WTC11 (cell line): ENCODE data around the gene KIF12. TPM values are rescaled to one million over a fixed set of nuclear protein-coding genes. Genes with fewer than 3 reads are reported as not detected.

Experiments
- ATAC-seq: fragments of 200-7000 bp; cut with Tn5 transposase; 2 replicates; pipeline ENCODE4 v1.10.0; 2021; ENCODE audit warnings: mild to moderate bottlenecking, moderate library complexity
- CTCF ChIA-PET: fragments of 300-600 bp; sonication (Branson Sonifier 250); formaldehyde crosslinking; loops from one replicate; lab custom pipeline; 2021; ENCODE audit warnings: antibody characterized with exemption; lab: Charles Lee
- POLR2A ChIA-PET: fragments of 350-600 bp; sonication (Branson Sonifier 250); formaldehyde crosslinking; loops from one replicate; lab custom pipeline; 2021; ENCODE audit warnings: antibody characterized with exemption; lab: Charles Lee
- DNase-seq: peaks from one replicate; pipeline ENCODE4 v3.0.0; 2021; ENCODE audit warnings: low spot score
- H3K27ac Mint-ChIP-seq: 2 replicates; pipeline ENCODE4 v1.8.0; 2021; ENCODE audit warnings: mixed read lengths
- H3K27me3 Mint-ChIP-seq: 2 replicates; pipeline ENCODE4 v1.8.0; 2021; ENCODE audit warnings: low read depth, mild to moderate bottlenecking, moderate library complexity, mixed read lengths
- H3K36me3 Mint-ChIP-seq: 2 replicates; pipeline ENCODE4 v1.8.0; 2021; ENCODE audit warnings: mixed read lengths
- H3K4me1 Mint-ChIP-seq: 2 replicates; pipeline ENCODE4 v1.8.0; 2022; ENCODE audit warnings: mixed read lengths
- H3K4me3 Mint-ChIP-seq: 2 replicates; pipeline ENCODE4 v1.8.0; 2021; ENCODE audit warnings: mild to moderate bottlenecking, moderate library complexity, mixed read lengths
- H3K9me3 Mint-ChIP-seq: 2 replicates; pipeline ENCODE4 v1.8.0; 2021; ENCODE audit warnings: mixed read lengths
- AR ChIP-seq: fragments of 250-450 bp; sonication (Bioruptor Pico); IDR thresholded peaks from 2 replicates; pipeline ENCODE4 v1.9.0; 2021; ENCODE audit warnings: mild to moderate bottlenecking
- ATF3 ChIP-seq: sonication (generic); formaldehyde crosslinking; conservative IDR thresholded peaks from 2 replicates; pipeline ENCODE4 v1.8.1; 2022; ENCODE audit warnings: mild to moderate bottlenecking, missing genetic modification reagents
- FOXJ3 ChIP-seq: sonication (generic); formaldehyde crosslinking; IDR thresholded peaks from 2 replicates; pipeline ENCODE4 v1.9.0; 2021; ENCODE audit warnings: missing genetic modification reagents, mild to moderate bottlenecking, borderline replicate concordance
- OVOL2 ChIP-seq: fragments of 250-450 bp; sonication (Bioruptor Pico); IDR thresholded peaks from 2 replicates; pipeline ENCODE4 v1.9.0; 2021; ENCODE audit warnings: mild to moderate bottlenecking, borderline replicate concordance
- STAT6 ChIP-seq: sonication (generic); formaldehyde crosslinking; conservative IDR thresholded peaks from 2 replicates; pipeline ENCODE4 v1.8.1; 2023; ENCODE audit warnings: mild to moderate bottlenecking, low read depth, missing genetic modification reagents, moderate library complexity
- TCF7 ChIP-seq: sonication (generic); formaldehyde crosslinking; IDR thresholded peaks from 2 replicates; pipeline ENCODE4 v1.8.0; 2022; ENCODE audit warnings: mild to moderate bottlenecking, low read depth, missing genetic modification reagents, moderate library complexity
- TEAD4 ChIP-seq: sonication (generic); formaldehyde crosslinking; IDR thresholded peaks from 2 replicates; pipeline ENCODE4 v1.8.0; 2022; ENCODE audit warnings: mild to moderate bottlenecking, missing genetic modification reagents
- ZNF121 ChIP-seq: sonication (generic); formaldehyde crosslinking; IDR thresholded peaks from 2 replicates; pipeline ENCODE4 v1.8.0; 2023; ENCODE audit warnings: missing genetic modification reagents
- ZNF138 ChIP-seq: sonication (generic); formaldehyde crosslinking; conservative IDR thresholded peaks from 2 replicates; pipeline ENCODE4 v1.8.1; 2022; ENCODE audit warnings: mild to moderate bottlenecking, moderate library complexity, missing genetic modification reagents
- ZNF281 ChIP-seq: sonication (generic); formaldehyde crosslinking; IDR thresholded peaks from 2 replicates; pipeline ENCODE4 v1.8.0; 2023; ENCODE audit warnings: mild to moderate bottlenecking, missing genetic modification reagents
- ZNF317 ChIP-seq: sonication (generic); formaldehyde crosslinking; IDR thresholded peaks from 2 replicates; pipeline ENCODE4 v1.8.1; 2023; ENCODE audit warnings: low read depth, mild to moderate bottlenecking, moderate library complexity, missing genetic modification reagents, borderline replicate concordance
- total RNA-seq: library from RNA; stranded (reverse); gene quantifications from 3 replicates; pipeline ENCODE4 v1.2.3, GENCODE V29; 2021
- TF ChIP-seq, protein P1 (sequence below): sonication (generic); formaldehyde crosslinking; IDR thresholded peaks from 2 replicates; pipeline ENCODE4 v1.8.1; 2022; ENCODE audit warnings: missing genetic modification reagents, borderline replicate concordance
- TF ChIP-seq, protein P2 (sequence below): sonication (generic); formaldehyde crosslinking; IDR thresholded peaks from 2 replicates; pipeline ENCODE4 v1.8.0; 2022; ENCODE audit warnings: mild to moderate bottlenecking, missing genetic modification reagents

Gene KIF12
- total RNA-seq, 1 experiment from 2014 or later, result 4.0 TPM

DNA sequence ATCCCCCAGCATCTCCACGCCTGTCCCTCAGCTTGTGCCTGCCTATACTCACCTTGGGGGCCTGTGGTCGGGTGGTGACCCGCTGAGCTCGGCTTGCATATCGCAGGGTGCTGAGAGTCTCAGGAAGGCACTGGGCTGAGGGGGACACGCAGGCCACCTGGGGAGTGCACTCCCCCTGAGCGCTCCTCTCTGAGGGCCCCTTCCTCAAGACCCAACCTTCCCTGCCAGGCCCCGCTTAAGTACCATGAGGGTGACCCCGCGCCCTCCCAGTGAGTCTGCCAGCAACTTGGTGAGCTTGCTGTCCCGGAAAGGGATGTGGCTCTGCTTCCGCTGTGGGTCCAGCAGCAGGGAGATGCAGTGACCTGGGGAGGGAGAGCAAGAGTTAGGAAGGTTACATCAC is 4.1 kb downstream of the KIF12 start (continued):
- TF ChIP-seq ZNF138 (CRISPR knock-in tag) (no peak), AR (CRISPR knock-in tag) (no peak), TCF7 (CRISPR knock-in tag) (no peak), ZNF281 (CRISPR knock-in tag) (no peak), ZNF317 (CRISPR knock-in tag) (no peak), ATF3 (CRISPR knock-in tag) (no peak), OVOL2 (CRISPR knock-in tag) (no peak)
- TF ChIP-seq, protein P1, sequence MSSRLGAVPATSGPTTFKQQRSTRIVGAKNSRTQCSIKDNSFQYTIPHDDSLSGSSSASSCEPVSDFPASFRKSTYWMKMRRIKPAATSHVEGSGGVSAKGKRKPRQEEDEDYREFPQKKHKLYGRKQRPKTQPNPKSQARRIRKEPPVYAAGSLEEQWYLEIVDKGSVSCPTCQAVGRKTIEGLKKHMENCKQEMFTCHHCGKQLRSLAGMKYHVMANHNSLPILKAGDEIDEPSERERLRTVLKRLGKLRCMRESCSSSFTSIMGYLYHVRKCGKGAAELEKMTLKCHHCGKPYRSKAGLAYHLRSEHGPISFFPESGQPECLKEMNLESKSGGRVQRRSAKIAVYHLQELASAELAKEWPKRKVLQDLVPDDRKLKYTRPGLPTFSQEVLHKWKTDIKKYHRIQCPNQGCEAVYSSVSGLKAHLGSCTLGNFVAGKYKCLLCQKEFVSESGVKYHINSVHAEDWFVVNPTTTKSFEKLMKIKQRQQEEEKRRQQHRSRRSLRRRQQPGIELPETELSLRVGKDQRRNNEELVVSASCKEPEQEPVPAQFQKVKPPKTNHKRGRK (CRISPR knock-in tag), result no peak

DNA sequence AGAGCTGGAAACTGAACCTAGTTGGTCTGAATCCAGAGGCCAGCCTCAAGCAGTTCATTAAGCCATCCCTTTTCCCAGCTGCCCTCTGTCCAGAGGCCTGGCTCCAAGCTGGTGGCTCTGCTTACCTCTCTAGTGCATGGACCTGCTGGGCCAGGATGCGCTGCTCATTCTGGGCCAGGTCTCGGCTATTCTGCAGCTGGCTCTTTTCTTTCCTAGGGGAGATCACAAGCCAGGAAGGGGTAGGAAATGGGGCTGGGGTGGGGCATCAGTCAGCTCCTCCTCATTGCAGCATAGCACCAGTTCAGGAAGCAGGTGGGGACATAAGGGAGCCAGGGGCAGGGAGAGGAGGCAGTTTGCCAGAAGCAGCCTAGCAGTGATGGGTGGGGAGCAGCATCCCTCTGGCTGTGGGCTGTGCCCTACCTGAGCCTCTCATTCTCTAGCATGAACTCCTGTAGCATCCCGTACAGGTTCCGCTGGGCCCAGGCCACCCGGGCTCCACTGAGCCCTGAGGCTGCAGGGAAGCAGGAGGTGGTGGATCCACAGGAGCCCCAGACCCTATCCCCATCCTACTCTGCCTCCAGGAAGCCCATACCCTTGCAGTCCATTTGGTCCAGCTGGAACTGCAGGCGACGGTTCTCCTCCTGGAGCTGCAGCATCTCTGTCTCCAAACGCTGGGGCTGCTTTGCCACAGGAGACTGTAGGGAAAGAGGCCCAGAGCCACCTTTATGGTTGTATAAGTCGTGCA is 5.2 kb downstream of the KIF12 start:
- Mint-ChIP-seq H3K36me3 (no peaks in the 10 kb centered on the region), H3K27me3 (peaks cover 35% of the 10 kb centered on the region), H3K4me3 (no peak overlapping the region), H3K27ac (no peak overlapping the region)
- ATAC-seq, result no peak
- DNase-seq, result no peak
- CTCF ChIA-PET, result interaction anchor here (1.8 to 7.4 kb wide), 3 partner anchors 10 to 197 kb away, joined by 8 to 101 read pairs (median 10); no protein-coding TSS in a partner anchor
- TF ChIP-seq FOXJ3 (no peak), ZNF121 (CRISPR knock-in tag) (no peak), STAT6 (no peak), TEAD4 (no peak)
- TF ChIP-seq, protein P2, sequence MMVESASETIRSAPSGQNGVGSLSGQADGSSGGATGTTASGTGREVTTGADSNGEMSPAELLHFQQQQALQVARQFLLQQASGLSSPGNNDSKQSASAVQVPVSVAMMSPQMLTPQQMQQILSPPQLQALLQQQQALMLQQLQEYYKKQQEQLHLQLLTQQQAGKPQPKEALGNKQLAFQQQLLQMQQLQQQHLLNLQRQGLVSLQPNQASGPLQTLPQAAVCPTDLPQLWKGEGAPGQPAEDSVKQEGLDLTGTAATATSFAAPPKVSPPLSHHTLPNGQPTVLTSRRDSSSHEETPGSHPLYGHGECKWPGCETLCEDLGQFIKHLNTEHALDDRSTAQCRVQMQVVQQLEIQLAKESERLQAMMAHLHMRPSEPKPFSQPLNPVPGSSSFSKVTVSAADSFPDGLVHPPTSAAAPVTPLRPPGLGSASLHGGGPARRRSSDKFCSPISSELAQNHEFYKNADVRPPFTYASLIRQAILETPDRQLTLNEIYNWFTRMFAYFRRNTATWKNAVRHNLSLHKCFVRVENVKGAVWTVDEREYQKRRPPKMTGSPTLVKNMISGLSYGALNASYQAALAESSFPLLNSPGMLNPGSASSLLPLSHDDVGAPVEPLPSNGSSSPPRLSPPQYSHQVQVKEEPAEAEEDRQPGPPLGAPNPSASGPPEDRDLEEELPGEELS (CRISPR knock-in tag), result no peak
- TF ChIP-seq, all 79 proteins: peak for 0
- H3K4me1 Mint-ChIP-seq, result peaks cover 5% of the 10 kb centered on the region
- POLR2A ChIA-PET, result interaction anchor here (0.7 kb wide), 1 partner anchor 177 kb away, joined by 3 read pairs; no protein-coding TSS in a partner anchor
- no peaks in the 10 kb centered on the region for H3K9me3 Mint-ChIP-seq
